HPDE6-E6E7 (cell line): Measurements from ENCODE around the gene HBD.

Experiments used
- DNase-seq: peaks from one replicate; pipeline ENCODE4 v3.0.0; 2011; ENCODE audit warnings: missing footprints; ENCODE audit errors: extremely low spot score

Gene HBD

GRCh38 chr11:5233307-5233706 is 976 bp downstream of the HBD start:
- no peak for DNase-seq

GRCh38 chr11:5232821-5233220 is 1.5 kb downstream of the HBD start:
- no peak for DNase-seq

GRCh38 chr11:5232176-5232575 is 2.1 kb downstream of the HBD start:
- DNase-seq = no peak

GRCh38 chr11:5231111-5231510 is 3.2 kb downstream of the HBD start:
- DNase-seq = no peak

GRCh38 chr11:5230266-5230665 is 4.0 kb downstream of the HBD start:
- DNase-seq = no peak

GRCh38 chr11:5229796-5230195 is 4.5 kb downstream of the HBD start:
- DNase-seq = no peak

GRCh38 chr11:5229356-5229755 is 4.9 kb downstream of the HBD start:
- DNase-seq = no peak

- DNase-seq = no peak
Measured at GRCh38 chr11:5228124-5228523, 6.2 kb downstream of the HBD start.

GRCh38 chr11:5227681-5228080 is 6.6 kb downstream of the HBD start:
- no peak for DNase-seq

- no peak for DNase-seq
Measured at GRCh38 chr11:5226732-5227310, 7.5 kb downstream of the HBD start, which contains the start of gene HBB. Gene HBB, minus strand, starts transcription at chr11:5227071. Its CDS starts 50 bp downstream, at chr11:5227021.

GRCh38 chr11:5225480-5225871 is 8.8 kb downstream of the HBD start:
- DNase-seq = no peak

- DNase-seq = no peak
Measured at GRCh38 chr11:5224538-5225479, 9.5 kb downstream of the HBD start.

- no peak for DNase-seq
Measured at GRCh38 chr11:5223686-5224085, 10.6 kb downstream of the HBD start.

- no peak for DNase-seq
Measured at GRCh38 chr11:5223146-5223545, 11.1 kb downstream of the HBD start.

GRCh38 chr11:5210376-5210885 is 23.9 kb downstream of the HBD start:
- no peak for DNase-seq

GRCh38 chr11:5204787-5205186 is 29.5 kb downstream of the HBD start:
- DNase-seq = peak; percentile 49

- no peak for DNase-seq
Measured at GRCh38 chr11:5203366-5203765, 30.9 kb downstream of the HBD start.

GRCh38 chr11:5200582-5200981 is 33.7 kb downstream of the HBD start, which contains the start of gene OR51V1:
Gene OR51V1, minus strand, starts transcription at chr11:5200682. Its CDS starts 0 bp downstream, at chr11:5200682.
- no peak for DNase-seq

- DNase-seq = no peak
Measured at GRCh38 chr11:5198285-5198684, 36.0 kb downstream of the HBD start.

- DNase-seq = no peak
Measured at GRCh38 chr11:5197536-5197935, 36.7 kb downstream of the HBD start.

GRCh38 chr11:5196731-5197130 is 37.6 kb downstream of the HBD start:
- no peak for DNase-seq

- no peak for DNase-seq
Measured at GRCh38 chr11:5196067-5196466, 38.2 kb downstream of the HBD start.

GRCh38 chr11:5192738-5193137 is 41.5 kb downstream of the HBD start:
- DNase-seq = no peak
